Astrocyte of the spinal cord (primary cell): ENCODE measurements around the gene PUSL1.

ENCODE experiments used
- DNase-seq: peaks from one replicate; pipeline ENCODE4 v3.0.0; 2011; ENCODE audit warnings: low read depth, low spot score
- H3K4me3 ChIP-seq: 2 replicates; pipeline ENCODE4 v1.5.1; 2011; ENCODE audit warnings: low read depth, mild to moderate bottlenecking, low read length, moderate library complexity
- in situ Hi-C: cut with HindIII; loops from 2 replicates; pipeline ENCODE4 v1.10.0; 2017; ENCODE audit warnings: low sequenced_read_pairs
- TF ChIP-seq, protein P1 (sequence below): IDR thresholded peaks from 2 replicates; pipeline ENCODE4 v1.5.1; 2012; ENCODE audit warnings: low read depth, mild to moderate bottlenecking, low read length, inconsistent platforms

Gene PUSL1

DNA sequence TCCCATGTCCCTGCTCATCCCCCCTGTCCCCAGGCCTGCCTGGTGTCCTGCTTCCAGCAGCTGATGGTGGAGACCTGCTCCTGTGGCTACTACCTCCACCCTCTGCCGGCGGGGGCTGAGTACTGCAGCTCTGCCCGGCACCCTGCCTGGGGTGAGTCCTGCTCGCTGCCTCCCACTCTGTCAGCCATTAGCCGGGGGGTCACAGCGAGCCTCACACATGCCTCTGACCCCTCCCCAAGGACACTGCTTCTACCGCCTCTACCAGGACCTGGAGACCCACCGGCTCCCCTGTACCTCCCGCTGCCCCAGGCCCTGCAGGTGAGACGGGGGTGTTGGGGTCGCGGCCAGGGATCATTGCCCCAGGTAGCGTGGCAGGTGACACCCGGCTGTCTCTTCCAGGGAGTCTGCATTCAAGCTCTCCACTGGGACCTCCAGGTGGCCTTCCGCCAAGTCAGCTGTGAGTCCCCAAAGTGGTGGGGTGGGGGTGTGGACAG is 18.1 kb upstream of the PUSL1 start:
- TF ChIP-seq, protein P1, sequence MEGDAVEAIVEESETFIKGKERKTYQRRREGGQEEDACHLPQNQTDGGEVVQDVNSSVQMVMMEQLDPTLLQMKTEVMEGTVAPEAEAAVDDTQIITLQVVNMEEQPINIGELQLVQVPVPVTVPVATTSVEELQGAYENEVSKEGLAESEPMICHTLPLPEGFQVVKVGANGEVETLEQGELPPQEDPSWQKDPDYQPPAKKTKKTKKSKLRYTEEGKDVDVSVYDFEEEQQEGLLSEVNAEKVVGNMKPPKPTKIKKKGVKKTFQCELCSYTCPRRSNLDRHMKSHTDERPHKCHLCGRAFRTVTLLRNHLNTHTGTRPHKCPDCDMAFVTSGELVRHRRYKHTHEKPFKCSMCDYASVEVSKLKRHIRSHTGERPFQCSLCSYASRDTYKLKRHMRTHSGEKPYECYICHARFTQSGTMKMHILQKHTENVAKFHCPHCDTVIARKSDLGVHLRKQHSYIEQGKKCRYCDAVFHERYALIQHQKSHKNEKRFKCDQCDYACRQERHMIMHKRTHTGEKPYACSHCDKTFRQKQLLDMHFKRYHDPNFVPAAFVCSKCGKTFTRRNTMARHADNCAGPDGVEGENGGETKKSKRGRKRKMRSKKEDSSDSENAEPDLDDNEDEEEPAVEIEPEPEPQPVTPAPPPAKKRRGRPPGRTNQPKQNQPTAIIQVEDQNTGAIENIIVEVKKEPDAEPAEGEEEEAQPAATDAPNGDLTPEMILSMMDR = peak; percentile 85
- peak; percentile 45 for DNase-seq
- H3K4me3 ChIP-seq = no peak overlapping the region
- in situ Hi-C loops = no loop called here

- TF ChIP-seq, protein P1 = no peak
- H3K4me3 ChIP-seq = no peak overlapping the region
- DNase-seq = no peak
- in situ Hi-C loops = no loop called here
Measured at GRCh38 chr1:1291023-1291528, 17.3 kb upstream of the PUSL1 start.

GRCh38 chr1:1291548-1292441 is 16.6 kb upstream of the PUSL1 start:
- TF ChIP-seq, protein P1 = peak; percentile 74
- H3K4me3 ChIP-seq = no peak overlapping the region
- peak; percentile 43 for DNase-seq
- in situ Hi-C loops = no loop called here

- no peak for DNase-seq
- in situ Hi-C loops = no loop called here
- H3K4me3 ChIP-seq = no peak overlapping the region
- TF ChIP-seq, protein P1 = no peak
Measured at GRCh38 chr1:1292442-1292779, 16.0 kb upstream of the PUSL1 start.

- in situ Hi-C loops = no loop called here
- no peak for DNase-seq
- TF ChIP-seq, protein P1 = no peak
- H3K4me3 ChIP-seq = no peak overlapping the region
Measured at GRCh38 chr1:1292851-1293250, 15.5 kb upstream of the PUSL1 start.

- no peak for DNase-seq
- TF ChIP-seq, protein P1 = no peak
- no peak overlapping the region for H3K4me3 ChIP-seq
- in situ Hi-C loops = no loop called here
Measured at GRCh38 chr1:1293263-1294249, 14.8 kb upstream of the PUSL1 start.
